H1 (cell line): ENCODE measurements around the gene CAGE1. TPM values are rescaled to one million over a fixed set of nuclear protein-coding genes. Genes with fewer than 3 reads are reported as not detected.

ENCODE experiments used
- CTCF ChIA-PET: fragments of 300-600 bp; sonication (Branson Sonifier 250); formaldehyde crosslinking; loops from one replicate; lab custom pipeline; 2021; ENCODE audit not compliant: partially characterized antibody; lab: Charles Lee
- POLR2A ChIA-PET: fragments of 300-600 bp; sonication (Branson Sonifier 250); formaldehyde crosslinking; loops from one replicate; lab custom pipeline; 2021; ENCODE audit warnings: inconsistent platforms; ENCODE audit not compliant: partially characterized antibody; lab: Charles Lee
- DNase-seq, 2 experiments: peaks; one replicate each; pipeline versions ENCODE4 v3.0.0 to v3.0.0-alpha.2; 2010 to 2022; ENCODE audit warnings: low spot score in 2 of 2, low read depth in 1 of 2, mixed read lengths in 1 of 2
- FAIRE-seq: peaks from 2 replicates; lab custom pipeline; 2011; peaks lifted over from hg19 to GRCh38; lab: Jason Lieb, UNC
- H2AFZ ChIP-seq: 2 replicates; pipeline ENCODE4 v1.8.1; 2012; ENCODE audit warnings: low read length, inconsistent platforms
- H2AK5ac ChIP-seq: 2 replicates; pipeline ENCODE4 v1.6.1; 2013; ENCODE audit warnings: low read depth, low read length
- H2BK120ac ChIP-seq: replicated peaks from 2 replicates; pipeline ENCODE3; 2013; ENCODE audit warnings: low read depth, low read length, inconsistent platforms
- H2BK12ac ChIP-seq: 2 replicates; pipeline ENCODE4 v1.6.1; 2013; ENCODE audit warnings: low read depth, low read length
- H2BK15ac ChIP-seq: 2 replicates; pipeline ENCODE4 v1.6.1; 2013; ENCODE audit warnings: low read length
- H2BK20ac ChIP-seq: 2 replicates; pipeline ENCODE4 v1.6.1; 2013; ENCODE audit warnings: low read length
- H2BK5ac ChIP-seq: 2 replicates; pipeline ENCODE4 v1.6.1; 2013; ENCODE audit warnings: low read depth, low read length
- H3K14ac ChIP-seq: 2 replicates; pipeline ENCODE4 v1.6.1; 2013; ENCODE audit warnings: inconsistent platforms; ENCODE audit not compliant: insufficient read length
- H3K18ac ChIP-seq: 2 replicates; pipeline ENCODE4 v1.6.1; 2013; ENCODE audit warnings: low read length; ENCODE audit errors: extremely low read depth
- H3K23ac ChIP-seq: 2 replicates; pipeline ENCODE4 v1.6.1; 2013; ENCODE audit warnings: inconsistent platforms; ENCODE audit not compliant: insufficient read length
- H3K23me2 ChIP-seq: 2 replicates; pipeline ENCODE4 v1.6.1; 2013; ENCODE audit warnings: low read depth, low read length
- H3K27ac ChIP-seq: 2 replicates; pipeline ENCODE4 v1.6.1; 2011; ENCODE audit warnings: low read depth, low read length, inconsistent platforms
- H3K27me3 ChIP-seq, 4 experiments: replicated peaks in 1 of 4; 1 replicate in 1 of 4; 2 replicates in 3 of 4; pipeline versions ENCODE4 v1.6.1 to v1.8.1; 2011 to 2013; ENCODE audit warnings: low read length in 3 of 4, mild to moderate bottlenecking in 3 of 4, inconsistent platforms in 2 of 4, mixed read lengths in 2 of 4, moderate library complexity in 1 of 4; ENCODE audit not compliant: control insufficient read depth in 3 of 4, insufficient read depth in 3 of 4; ENCODE audit errors: extremely low read depth in 1 of 4
- H3K36me3 ChIP-seq, 4 experiments: 2 replicates each; pipeline versions ENCODE4 v1.6.1 to v1.8.1; 2011 to 2013; ENCODE audit warnings: mild to moderate bottlenecking in 4 of 4, low read length in 3 of 4, moderate library complexity in 2 of 4, control low read depth in 1 of 4, inconsistent platforms in 1 of 4; ENCODE audit not compliant: insufficient read depth in 4 of 4, control insufficient read depth in 2 of 4
- H3K4ac ChIP-seq: replicated peaks from 2 replicates; pipeline ENCODE3; 2013; ENCODE audit warnings: low read length, low read depth, mixed read lengths, inconsistent platforms; ENCODE audit not compliant: insufficient read length
- H3K4me1 ChIP-seq, 4 experiments: replicated peaks in 1 of 4; 1 replicate in 1 of 4; 2 replicates in 3 of 4; pipeline versions ENCODE4 v1.6.1 to v1.8.1; 2011 to 2013; ENCODE audit warnings: low read length in 3 of 4, inconsistent platforms in 2 of 4, mixed read lengths in 1 of 4; ENCODE audit not compliant: insufficient read depth in 4 of 4, control insufficient read depth in 3 of 4
- H3K4me2 ChIP-seq, 2 experiments: 2 replicates each; pipeline versions ENCODE4 v1.6.1 to v1.8.1; 2011 to 2013; ENCODE audit warnings: low read depth in 2 of 2, low read length in 2 of 2, control low read depth in 1 of 2, inconsistent platforms in 1 of 2, mild to moderate bottlenecking in 1 of 2; ENCODE audit not compliant: insufficient read depth in 1 of 2
- H3K4me3 ChIP-seq, 4 experiments: fragments of 200-600, 300-600 bp in 1 of 4; sonication (generic), shearing (Covaris generic), sonication (Bioruptor Twin) in 1 of 4; 2 replicates each; pipeline versions ENCODE4 v1.5.1 to v1.8.1; 2011 to 2016; ENCODE audit warnings: low read length in 4 of 4, low read depth in 3 of 4, control low read depth in 2 of 4, inconsistent platforms in 2 of 4, mild to moderate bottlenecking in 2 of 4, mixed read lengths in 1 of 4, moderate library complexity in 1 of 4; ENCODE audit not compliant: insufficient read depth in 2 of 4; ENCODE audit errors: extremely low read depth in 1 of 4
- H3K56ac ChIP-seq: replicated peaks from 2 replicates; pipeline ENCODE3; 2013; ENCODE audit warnings: low read depth, mild to moderate bottlenecking, mixed read lengths, low read length, inconsistent platforms; ENCODE audit not compliant: insufficient read length
- H3K79me1 ChIP-seq: 2 replicates; pipeline ENCODE4 v1.6.1; 2013; ENCODE audit warnings: low read depth, low read length, control low read depth
- H3K79me2 ChIP-seq, 2 experiments: 2 replicates each; pipeline versions ENCODE4 v1.6.1 to v1.8.1; 2012 to 2013; ENCODE audit warnings: low read length in 2 of 2, mild to moderate bottlenecking in 2 of 2, inconsistent platforms in 1 of 2; ENCODE audit not compliant: insufficient read depth in 2 of 2, control insufficient read depth in 1 of 2
- H3K9ac ChIP-seq, 4 experiments: replicated peaks in 1 of 4; 1 replicate in 1 of 4; 2 replicates in 3 of 4; pipeline versions ENCODE4 v1.6.1 to v1.8.1; 2011 to 2013; ENCODE audit warnings: low read depth in 3 of 4, low read length in 3 of 4, control low read depth in 2 of 4, mild to moderate bottlenecking in 2 of 4, moderate library complexity in 2 of 4, inconsistent platforms in 1 of 4; ENCODE audit errors: extremely low read depth in 1 of 4
- H3K9me3 ChIP-seq, 2 experiments: 2 replicates each; pipeline versions ENCODE4 v1.6.1 to v1.8.1; 2012 to 2013; ENCODE audit warnings: mild to moderate bottlenecking in 2 of 2, moderate library complexity in 2 of 2, control low read depth in 1 of 2, inconsistent platforms in 1 of 2, low read depth in 1 of 2, low read length in 1 of 2, mixed read lengths in 1 of 2; ENCODE audit not compliant: insufficient read depth in 2 of 2
- H4K20me1 ChIP-seq, 2 experiments: replicated peaks in 1 of 2; 2 replicates each; pipeline versions ENCODE3 to v1.8.1; 2011 to 2013; ENCODE audit warnings: inconsistent platforms in 2 of 2, low read length in 2 of 2, mild to moderate bottlenecking in 1 of 2; ENCODE audit not compliant: insufficient read depth in 2 of 2, control insufficient read depth in 1 of 2
- H4K5ac ChIP-seq: 2 replicates; pipeline ENCODE4 v1.6.1; 2013; ENCODE audit warnings: low read length, low read depth, mixed read lengths, inconsistent platforms; ENCODE audit not compliant: insufficient read length
- H4K8ac ChIP-seq: 2 replicates; pipeline ENCODE4 v1.8.0; 2013; ENCODE audit warnings: mild to moderate bottlenecking, moderate library complexity, low read length, inconsistent platforms; ENCODE audit not compliant: insufficient read depth; ENCODE audit errors: extremely low read depth
- H4K91ac ChIP-seq: replicated peaks from 2 replicates; pipeline ENCODE3; 2013; ENCODE audit warnings: low read length, mixed read lengths, inconsistent platforms; ENCODE audit not compliant: insufficient read length
- JUND ChIP-seq: IDR thresholded peaks from 2 replicates; pipeline ENCODE4 v1.6.1; 2011; ENCODE audit warnings: mild to moderate bottlenecking, improper control_type of control experiment, low read length
- NANOG ChIP-seq: IDR thresholded peaks from 2 replicates; pipeline ENCODE4 v1.6.1; 2011; ENCODE audit warnings: low read length, low read depth, mild to moderate bottlenecking, inconsistent platforms; ENCODE audit not compliant: insufficient read depth, poor library complexity, severe bottlenecking
- SP4 ChIP-seq: IDR thresholded peaks from 2 replicates; pipeline ENCODE4 v1.6.1; 2012; ENCODE audit warnings: low read length, inconsistent platforms
- SRF ChIP-seq: IDR thresholded peaks from 2 replicates; pipeline ENCODE4 v1.6.1; 2011; ENCODE audit warnings: mild to moderate bottlenecking, low read depth, low read length, moderate library complexity
- WGBS, 2 experiments: shearing (Covaris generic) in 1 of 2; methylation state at CpG; one replicate each; pipeline versions ENCODE4 v1.1.6 to v1.1.7; 2013 to 2015; ENCODE audit warnings: low lambda C conversion rate in 2 of 2, mixed read lengths in 2 of 2, inconsistent platforms in 1 of 2, low coverage in 1 of 2, missing lambda C conversion rate in 1 of 2; ENCODE audit not compliant: insufficient replicate concordance in 2 of 2, insufficient coverage in 1 of 2, insufficient read length in 1 of 2; ENCODE audit errors: extremely low coverage in 1 of 2, missing lambda C conversion rate in 1 of 2; 5-methylcytosine and 5-hydroxymethylcytosine counted together
- polyA plus RNA-seq, 7 experiments: library from polyadenylated mRNA; depleted of rRNA in 3 of 7; stranded (reverse) in 5 of 7; unstranded in 2 of 7; fragments of >200 nt in 5 of 7; fragments of 200-250 nt in 2 of 7; gene quantifications; 1 replicate in 5 of 7; 2 replicates in 1 of 7; 4 replicates in 1 of 7; pipeline versions ENCODE4 v1.2.1 to v1.2.3, GENCODE V29; 2011 to 2013; ENCODE audit warnings: missing spikeins in 2 of 7, mixed read lengths in 2 of 7
- total RNA-seq: library from RNA; stranded (reverse); fragmentation: NEBNext Ultra II Directional; extraction: Animal tissue kit (Norgen Biotek cat#: 25700); gene quantifications from 2 replicates; pipeline ENCODE4 v1.2.1, GENCODE V29; 2021

CAGE1 gene
- total and polyA plus RNA-seq, 2 of the 8 experiments (the other 6 are each of a cell fraction or from before 2014, with no cell fraction given), result 0.09 TPM; not detected in 1

DNA sequence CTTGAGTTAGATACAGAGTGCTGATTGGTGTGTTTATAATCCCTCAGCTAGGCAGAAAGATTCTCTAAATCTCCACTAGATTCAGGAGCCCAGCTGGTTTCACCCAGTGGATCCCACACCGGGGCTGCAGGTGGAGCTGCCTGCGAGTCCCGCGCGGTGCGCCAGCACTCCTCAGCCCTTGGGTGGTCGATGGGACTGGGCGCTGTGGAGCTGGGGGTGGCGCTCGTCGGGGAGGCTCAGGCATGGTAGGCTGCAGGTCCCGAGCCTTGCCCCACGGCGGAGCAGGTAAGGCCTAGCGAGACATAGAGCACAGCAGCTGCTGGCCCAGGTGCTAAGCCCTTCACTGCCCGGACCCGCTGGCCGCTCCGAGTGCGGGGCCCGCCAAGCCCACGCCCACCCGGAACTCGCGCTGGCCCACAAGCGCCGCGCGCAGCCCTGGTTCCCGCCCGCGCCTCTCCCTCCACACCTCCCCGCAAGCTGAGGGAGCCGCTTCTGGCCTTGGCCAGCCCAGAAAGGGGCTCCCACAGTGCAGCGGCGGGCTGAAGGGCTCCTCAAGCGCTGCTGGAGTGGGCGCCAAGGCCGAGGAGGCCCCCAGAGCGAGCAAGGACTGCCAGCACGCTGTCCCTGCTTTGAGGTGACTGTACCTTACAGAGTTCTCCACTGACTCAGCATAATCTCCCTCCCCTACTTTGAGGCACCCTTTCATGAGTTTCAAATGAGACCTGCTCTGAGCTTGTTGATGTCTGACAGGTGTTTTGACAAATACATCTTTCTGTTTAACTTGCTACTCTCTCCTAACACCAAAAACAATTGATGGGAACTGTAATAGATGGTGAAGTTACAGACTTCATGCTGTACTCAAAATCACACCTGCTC, 72.6 kb downstream of the CAGE1 start:
- Histone ChIP-seq H3K18ac (no peak overlapping the region), H3K27me3 (no peaks in the 10 kb centered on the region), H2BK120ac (no peak overlapping the region), H2BK20ac (no peak overlapping the region), H4K8ac (no peak overlapping the region), H3K4me1 (no peaks in the 10 kb centered on the region; a peak in 1 of 7 replicates), H3K79me1 (no peaks in the 10 kb centered on the region), H2AK5ac (no peak overlapping the region), H3K56ac (no peak overlapping the region), H3K9me3 (no peaks in the 10 kb centered on the region), H4K20me1 (peaks cover 0 to 2% of the 10 kb centered on the region in 2 experiments), H2BK5ac (no peak overlapping the region), H2BK15ac (no peak overlapping the region), H3K27ac (no peak overlapping the region), H3K9ac (no peak overlapping the region), H3K36me3 (no peaks in the 10 kb centered on the region), H3K14ac (no peak overlapping the region), H3K4me2 (no peak overlapping the region), H3K79me2 (peaks cover 0 to 6% of the 10 kb centered on the region in 2 experiments; a peak in 3 of 4 replicates), H3K23ac (no peak overlapping the region), H4K91ac (no peak overlapping the region), H2AFZ (no peak overlapping the region), H4K5ac (no peak overlapping the region), H3K4me3 (no peak overlapping the region), H2BK12ac (no peak overlapping the region), H3K4ac (no peak overlapping the region), H3K23me2 (peaks cover 4% of the 10 kb centered on the region; the same call in 1 of the 2 replicates)
- WGBS, 2 experiments, result 87% methylated on average over 11 of the region's 41 CpGs; no CpG with 5 or more reads in 1 of the 2 experiments
- no peak for DNase-seq
- no peak for FAIRE-seq
- ChIA-PET CTCF (interaction anchor here (0.8 to 3.3 kb wide), 10 partner anchors 13 to 298 kb away, joined by 3 to 28 read pairs (median 4); no protein-coding TSS in a partner anchor), POLR2A (no interaction called here)
- no peak for TF ChIP-seq NANOG
- TF ChIP-seq JUND, result no peak
- no peak for TF ChIP-seq SRF
- TF ChIP-seq SP4, result no peak
